Activated T-cell treated with anti-CD3 and anti-CD28 coated beads for 4 hours (primary cell): ENCODE data around the gene ASB14.
"Not testable (repeated sequence)": the region's sequence is repeated elsewhere in the genome, so short reads cannot be mapped to it uniquely, and the experiment has no call there.

Experiments
- DNase-seq: peaks from one replicate; pipeline ENCODE4 v3.0.0-alpha.2; 2020

The ASB14 gene

GRCh38 chr3:57292159-57292896 lies at the start of gene ASB14:
TSS of gene ASB14 (minus strand) at chr3:57292685. CDS start at chr3:57292033, 652 bp downstream.
- no peak for DNase-seq

DNA sequence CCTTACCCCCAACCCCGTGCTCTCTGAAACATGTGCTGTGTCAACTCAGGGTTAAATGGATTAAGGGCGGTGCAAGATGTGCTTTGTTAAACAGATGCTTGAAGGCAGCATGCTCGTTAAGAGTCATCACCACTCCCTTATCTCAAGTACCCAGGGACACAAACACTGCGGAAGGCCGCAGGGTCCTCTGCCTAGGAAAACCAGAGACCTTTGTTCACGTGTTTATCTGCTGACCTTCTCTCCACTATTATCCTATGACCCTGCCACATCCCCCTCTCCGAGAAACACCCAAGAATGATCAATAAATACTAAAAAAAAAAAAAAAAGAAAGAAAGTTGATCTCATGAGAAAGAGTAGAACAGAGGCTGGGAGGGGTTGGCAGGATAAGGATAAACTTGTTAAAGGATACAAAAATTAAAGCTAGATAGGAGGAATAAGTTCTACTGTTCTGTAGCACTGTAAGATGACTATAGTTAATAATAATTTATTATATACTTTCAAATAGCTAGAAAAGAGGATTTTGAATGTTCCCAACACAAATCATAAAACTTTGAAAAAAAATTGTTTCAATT lies 46.7 kb upstream of the ASB14 start:
- not testable (repeated sequence) for DNase-seq

GRCh38 chr3:57338272-57339070 lies 46.0 kb upstream of the ASB14 start:
- DNase-seq: not testable (repeated sequence)

DNA sequence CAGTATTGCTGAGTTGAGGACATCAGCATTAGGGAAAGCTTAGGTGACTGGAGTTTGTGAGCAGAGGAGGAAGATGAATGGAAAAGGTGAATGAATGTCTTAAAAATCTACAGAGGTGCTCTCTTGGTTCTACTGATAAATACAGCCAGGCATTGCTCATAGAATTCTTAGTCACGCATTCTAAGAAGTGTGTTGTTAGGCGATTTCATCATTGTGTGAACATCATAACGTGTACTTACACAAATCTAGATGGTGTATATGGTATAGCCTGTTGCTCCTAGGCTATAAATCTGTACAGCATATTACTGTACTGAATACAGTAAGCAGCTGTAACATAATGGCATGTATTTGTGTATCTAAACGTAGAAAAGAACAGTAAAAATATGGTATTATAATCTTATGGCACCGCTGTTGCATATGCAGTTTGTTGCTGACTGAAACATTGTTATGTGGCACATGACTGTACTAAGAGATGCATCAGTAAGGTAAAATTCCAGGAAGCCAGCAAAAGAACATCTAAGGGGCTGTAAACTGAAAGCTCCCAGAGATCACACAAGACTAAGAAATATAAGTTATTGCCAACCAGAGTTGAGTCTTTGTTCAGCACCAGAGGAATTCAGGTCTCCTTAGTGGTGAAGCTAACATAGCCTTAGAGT lies 42.9 kb upstream of the ASB14 start:
- DNase-seq: no peak

- DNase-seq: no peak
Measured at GRCh38 chr3:57331078-57331610, 38.7 kb upstream of the ASB14 start.

DNA sequence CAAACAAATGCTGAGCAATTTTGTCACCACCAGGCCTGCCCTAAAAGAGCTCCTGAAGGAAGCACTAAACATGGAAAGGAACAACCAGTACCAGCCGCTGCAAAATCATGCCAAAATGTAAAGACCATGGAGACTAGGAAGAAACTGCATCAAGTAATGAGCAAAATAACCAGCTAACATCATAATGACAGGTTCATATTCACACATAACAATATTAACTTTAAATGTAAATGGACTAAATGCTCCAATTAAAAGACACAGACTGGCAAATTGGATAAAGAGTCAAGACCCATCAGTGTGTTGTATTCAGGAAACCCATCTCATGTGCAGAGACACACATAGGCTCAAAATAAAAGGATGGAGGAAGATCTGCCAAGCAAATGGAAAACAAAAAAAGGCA lies 34.0 kb upstream of the ASB14 start:
- not testable (repeated sequence) for DNase-seq

GRCh38 chr3:57314204-57314603 lies 21.7 kb upstream of the ASB14 start:
- no peak for DNase-seq

DNA sequence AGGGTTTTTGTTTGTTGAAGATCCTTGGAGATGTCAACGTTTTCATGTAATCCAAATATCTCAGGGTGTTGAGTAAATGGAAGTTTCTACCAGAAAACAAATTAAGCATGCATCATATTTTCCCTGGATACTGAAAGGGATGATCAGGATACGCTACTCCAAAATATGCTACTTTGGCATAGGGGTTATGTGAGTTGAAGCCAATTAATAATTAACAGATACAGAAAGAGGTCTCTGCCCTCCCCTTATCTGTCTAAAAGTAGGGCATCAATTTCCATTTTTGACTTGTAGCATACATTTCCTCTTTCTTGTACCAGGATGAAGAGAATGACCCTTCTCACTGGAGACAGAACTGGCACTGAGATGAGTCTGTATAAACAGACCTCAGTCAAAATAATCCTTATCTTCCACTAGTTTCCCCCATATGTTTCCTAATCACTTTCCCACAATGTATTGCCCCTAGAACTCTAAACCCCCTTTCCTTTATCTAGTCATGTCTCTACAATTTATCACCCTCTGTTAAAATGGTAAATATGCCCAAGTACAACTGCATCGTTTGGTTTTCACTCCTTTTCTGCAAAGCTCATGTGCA lies 17.4 kb upstream of the ASB14 start:
- no peak for DNase-seq

DNA sequence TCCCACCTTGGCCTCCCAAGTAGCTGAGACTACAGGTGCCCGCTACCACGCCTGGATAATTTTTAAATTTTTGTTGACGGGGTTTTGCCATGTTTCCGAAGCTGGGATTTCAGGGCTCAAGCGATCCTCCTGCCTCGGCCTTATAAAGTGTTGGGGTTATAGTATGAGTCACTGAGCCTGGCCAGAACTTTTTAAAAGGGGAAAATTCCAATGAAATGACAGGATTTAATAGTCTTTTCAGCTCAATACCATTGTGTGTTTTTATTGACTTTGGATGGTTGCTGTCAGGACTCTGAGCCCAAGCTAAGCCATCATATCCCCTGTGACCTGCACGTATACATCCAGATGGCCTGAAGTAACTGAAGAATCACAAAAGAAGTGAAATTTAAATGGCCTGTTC lies 11.0 kb upstream of the ASB14 start:
- not testable (repeated sequence) for DNase-seq

DNA sequence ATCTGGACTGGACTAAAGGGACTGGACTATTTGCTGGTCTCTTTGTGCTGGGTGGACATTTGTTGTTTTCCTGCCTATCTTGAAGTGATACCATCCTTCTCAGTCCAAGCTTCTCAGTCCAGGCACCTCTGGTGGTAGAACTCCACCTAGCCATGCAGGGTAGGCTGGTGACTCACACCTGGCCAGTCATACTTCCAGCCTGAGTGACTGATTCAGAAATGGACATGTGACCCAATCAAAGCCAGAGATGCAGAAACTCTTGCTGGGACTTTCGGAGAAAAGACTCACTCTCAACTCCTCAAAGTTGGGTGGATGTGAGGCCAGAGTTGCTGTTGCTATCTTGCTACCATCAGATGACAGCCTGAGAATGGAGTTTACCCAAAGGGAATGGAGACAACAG lies 5.6 kb upstream of the ASB14 start:
- DNase-seq: no peak

DNA sequence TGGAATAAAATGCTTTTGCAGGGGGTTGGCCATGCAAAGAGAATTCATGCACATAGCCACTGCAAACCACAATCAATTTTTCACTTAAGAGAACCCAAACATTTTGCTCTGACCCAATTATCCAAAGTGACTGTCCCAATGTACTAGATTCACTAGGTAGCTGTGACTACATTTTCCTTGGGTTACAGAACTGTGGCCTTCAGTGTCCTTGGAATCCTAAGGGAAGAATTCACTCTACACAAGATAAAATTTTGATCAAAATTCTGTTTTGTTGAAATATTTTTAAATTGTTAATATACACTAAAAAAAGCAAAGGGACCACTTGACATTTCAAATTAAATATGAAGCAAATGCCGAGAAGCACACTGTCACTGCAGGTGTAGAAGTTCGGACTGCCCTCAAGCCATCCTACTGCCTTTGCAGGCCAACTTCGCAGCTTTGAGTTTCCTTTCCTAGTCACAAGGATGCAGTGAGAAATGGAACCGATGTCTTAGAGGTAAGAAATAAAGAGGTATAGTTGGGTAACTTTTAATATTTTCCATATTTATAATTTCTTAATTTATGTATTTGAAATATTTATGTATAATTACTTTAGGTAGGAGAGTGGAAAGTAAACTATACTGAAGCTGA lies 527 bp upstream of the ASB14 start:
- DNase-seq: no peak

GRCh38 chr3:57288403-57288802 lies 4.1 kb downstream of the ASB14 start:
- DNase-seq: no peak

- no peak for DNase-seq
Measured at GRCh38 chr3:57287205-57287604, 5.3 kb downstream of the ASB14 start.

DNA sequence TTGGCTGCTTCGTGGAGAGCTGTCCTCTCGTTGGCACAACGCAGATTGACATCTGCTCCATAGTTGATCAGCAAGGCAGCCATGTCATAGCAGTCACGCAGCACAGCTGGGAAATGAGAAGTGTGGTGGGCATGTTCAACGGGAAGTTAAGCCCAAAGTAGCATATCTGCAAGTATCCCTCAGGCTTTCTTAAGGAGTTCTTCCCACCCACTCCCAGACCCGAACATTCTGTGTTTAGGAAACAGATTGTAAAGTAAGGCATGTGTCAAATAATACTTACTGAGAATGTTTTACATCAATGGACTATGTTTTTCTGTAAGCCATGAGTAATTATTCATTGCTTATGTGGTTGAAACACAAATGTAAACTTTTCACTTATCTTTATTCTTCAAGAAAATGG lies 9.2 kb downstream of the ASB14 start:
- no peak for DNase-seq

DNA sequence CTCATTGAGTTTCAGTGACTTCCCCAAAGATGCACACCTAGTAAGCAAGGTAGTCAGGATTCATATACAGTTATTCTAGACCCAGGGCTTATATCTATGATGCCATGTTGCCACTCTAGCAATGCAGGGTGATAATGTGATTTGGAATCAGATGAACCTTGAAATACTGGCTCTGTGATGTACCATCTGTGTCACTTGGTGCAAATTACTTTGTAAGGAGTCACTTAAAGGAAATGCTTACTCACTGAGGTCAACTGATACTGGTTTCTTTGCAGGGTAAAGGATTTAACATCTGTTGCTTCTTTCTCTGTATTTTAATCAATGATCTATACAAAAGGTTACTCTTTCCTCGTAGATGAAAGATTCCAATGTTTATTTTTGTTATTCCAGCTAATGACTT lies 10.8 kb downstream of the ASB14 start:
- no peak for DNase-seq

DNA sequence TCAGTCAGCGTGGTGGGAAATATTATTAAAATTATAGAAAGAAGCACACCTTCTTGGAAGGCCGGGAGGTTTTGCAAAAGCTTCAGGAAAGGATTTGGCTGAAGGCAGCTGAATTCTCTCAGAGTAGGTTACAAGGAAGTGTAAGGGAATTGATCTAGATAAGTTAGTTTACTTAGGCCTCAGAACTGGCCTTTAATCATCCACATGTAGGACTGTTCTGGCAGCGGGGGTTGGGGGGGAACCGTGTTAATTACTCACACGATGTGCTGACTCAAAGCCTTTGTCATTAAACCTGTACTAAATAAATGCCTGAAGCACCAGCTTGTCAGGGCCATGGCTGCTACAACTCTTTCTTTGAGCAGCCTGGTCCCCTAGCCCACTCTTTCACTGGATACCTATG lies 12.8 kb downstream of the ASB14 start:
- DNase-seq: no peak

DNA sequence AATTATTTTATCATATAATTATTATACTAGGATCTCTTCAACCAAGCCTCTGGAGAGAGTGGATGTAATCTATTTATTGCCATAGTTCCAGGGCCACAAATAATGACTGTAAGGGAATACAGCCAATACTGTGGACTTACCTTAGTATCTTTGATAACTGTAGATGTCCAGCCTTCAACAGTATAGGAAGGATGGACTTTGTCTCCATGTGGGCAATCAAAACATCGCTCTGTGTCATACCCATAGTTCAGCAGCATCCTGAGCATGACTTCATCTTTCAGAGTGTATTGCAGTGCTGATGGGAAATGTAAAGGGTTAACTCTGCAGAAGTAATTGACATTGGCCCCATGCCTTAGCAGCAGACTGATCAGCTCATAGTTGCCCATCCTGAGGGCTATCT lies 14.2 kb downstream of the ASB14 start:
- no peak for DNase-seq

DNA sequence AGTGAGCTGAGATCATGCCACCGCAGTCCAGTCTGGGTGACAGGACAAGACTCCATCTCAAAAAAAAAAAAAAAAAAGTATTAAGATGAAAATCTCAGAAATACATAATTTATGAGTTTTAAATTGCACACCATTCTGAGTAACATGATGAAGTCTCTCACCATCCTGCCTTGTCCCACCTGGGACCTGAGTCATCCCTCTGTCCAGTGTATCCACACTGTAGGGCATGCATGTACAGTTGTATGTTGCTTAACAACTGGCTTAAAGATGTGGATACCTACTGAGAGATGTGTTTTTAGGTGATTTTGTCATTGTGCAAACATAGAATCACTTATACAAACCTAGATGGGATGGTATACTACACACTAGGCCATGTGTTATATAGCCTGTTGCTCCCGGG lies 17.1 kb downstream of the ASB14 start:
- DNase-seq: no peak

- no peak for DNase-seq
Measured at GRCh38 chr3:57274845-57275244, 17.6 kb downstream of the ASB14 start.

- DNase-seq: no peak
Measured at GRCh38 chr3:57268416-57268815, 24.1 kb downstream of the ASB14 start.

GRCh38 chr3:57261929-57262328 lies 30.6 kb downstream of the ASB14 start:
- no peak for DNase-seq

GRCh38 chr3:57261119-57261518 lies 31.4 kb downstream of the ASB14 start:
- no peak for DNase-seq
